Gastrocnemius medialis (tissue), 4 donors: ENCODE data around the gene ERC2. TPM values are rescaled to one million over a fixed set of nuclear protein-coding genes. Genes with fewer than 3 reads are reported as not detected.

Experiments used
- ATAC-seq, 2 donors: fragments of 150-250 bp; one replicate each; pipeline ENCODE4 v1.9.1; 2016
- DNase-seq, 2 donors: peaks; one replicate each; pipeline ENCODE4 v3.0.0-alpha.2; 2019
- H3K27ac ChIP-seq, 4 donors: fragments of 200-600 bp; sonication (generic); 1 replicate in 1 of 4; 2 replicates in 3 of 4; pipeline ENCODE4 v1.5.1; 2016 to 2018; ENCODE audit warnings: mild to moderate bottlenecking in 2 of 4, moderate library complexity in 1 of 4
- H3K27me3 ChIP-seq, 3 donors: fragments of 200-600 bp; sonication (generic) in 2 of 3; 1 replicate in 1 of 3; 2 replicates in 2 of 3; pipeline versions ENCODE4 v1.5.1 to v1.6.0; 2016 to 2019; ENCODE audit warnings: mild to moderate bottlenecking in 1 of 3, moderate library complexity in 1 of 3
- H3K36me3 ChIP-seq, 2 donors: fragments of 200-600 bp; sonication (generic) in 1 of 2; one replicate each; pipeline ENCODE4 v1.5.1; 2017 to 2018
- H3K4me1 ChIP-seq, 2 donors: fragments of 200-600 bp; sonication (generic) in 1 of 2; one replicate each; pipeline ENCODE4 v1.5.1; 2016 to 2017; ENCODE audit warnings: mild to moderate bottlenecking in 2 of 2
- H3K4me3 ChIP-seq, 4 donors: fragments of 200-600 bp; sonication (generic) in 3 of 4; 1 replicate in 1 of 4; 2 replicates in 3 of 4; pipeline ENCODE4 v1.5.1; 2016 to 2019; ENCODE audit warnings: mild to moderate bottlenecking in 2 of 4
- H3K9me3 ChIP-seq, 3 donors: fragments of 200-600 bp; sonication (generic) in 2 of 3; 1 replicate in 1 of 3; 2 replicates in 2 of 3; pipeline ENCODE4 v1.5.1; 2016 to 2019
- POLR2A ChIP-seq, 2 donors: fragments of 450-650 bp; IDR thresholded peaks; one replicate each; pipeline ENCODE4 v1.6.1; 2017; ENCODE audit warnings: antibody characterized with exemption in 2 of 2, mild to moderate bottlenecking in 2 of 2, moderate library complexity in 2 of 2
- in situ Hi-C, 4 donors: fragments of 200-750 bp; cut with MboI; loops; one replicate each; pipeline versions ENCODE4 v1.15.0 to v1.8.0; 2017; ENCODE audit warnings: low sequenced_read_pairs in 4 of 4
- intact Hi-C: fragments of 100-400 bp; cut with DNase I; formaldehyde crosslinking; loops from one replicate; pipeline ENCODE4 v1.15.1; 2023; ENCODE audit warnings: low total_unique reads
- total RNA-seq, 4 donors: library from RNA; depleted of rRNA; stranded (reverse); fragments of >200 nt; gene quantifications; one replicate each; pipeline versions ENCODE4 v1.1.0 to v1.2.3, GENCODE V29; 2016
- TF ChIP-seq, protein P1 (sequence below), 5 experiments: fragments of 450-650 bp in 3 of 5; fragments of 200-600 bp in 2 of 5; sonication (generic) in 2 of 5; IDR thresholded peaks in 4 of 5; conservative IDR thresholded peaks in 1 of 5; 1 replicate in 4 of 5; 2 replicates in 1 of 5; pipeline ENCODE4 v1.5.1; 2016 to 2019; ENCODE audit warnings: antibody characterized with exemption in 5 of 5, mild to moderate bottlenecking in 3 of 5, moderate library complexity in 3 of 5

ERC2 gene
- total RNA-seq, 4 donors from 2014 or later = not detected

DNA sequence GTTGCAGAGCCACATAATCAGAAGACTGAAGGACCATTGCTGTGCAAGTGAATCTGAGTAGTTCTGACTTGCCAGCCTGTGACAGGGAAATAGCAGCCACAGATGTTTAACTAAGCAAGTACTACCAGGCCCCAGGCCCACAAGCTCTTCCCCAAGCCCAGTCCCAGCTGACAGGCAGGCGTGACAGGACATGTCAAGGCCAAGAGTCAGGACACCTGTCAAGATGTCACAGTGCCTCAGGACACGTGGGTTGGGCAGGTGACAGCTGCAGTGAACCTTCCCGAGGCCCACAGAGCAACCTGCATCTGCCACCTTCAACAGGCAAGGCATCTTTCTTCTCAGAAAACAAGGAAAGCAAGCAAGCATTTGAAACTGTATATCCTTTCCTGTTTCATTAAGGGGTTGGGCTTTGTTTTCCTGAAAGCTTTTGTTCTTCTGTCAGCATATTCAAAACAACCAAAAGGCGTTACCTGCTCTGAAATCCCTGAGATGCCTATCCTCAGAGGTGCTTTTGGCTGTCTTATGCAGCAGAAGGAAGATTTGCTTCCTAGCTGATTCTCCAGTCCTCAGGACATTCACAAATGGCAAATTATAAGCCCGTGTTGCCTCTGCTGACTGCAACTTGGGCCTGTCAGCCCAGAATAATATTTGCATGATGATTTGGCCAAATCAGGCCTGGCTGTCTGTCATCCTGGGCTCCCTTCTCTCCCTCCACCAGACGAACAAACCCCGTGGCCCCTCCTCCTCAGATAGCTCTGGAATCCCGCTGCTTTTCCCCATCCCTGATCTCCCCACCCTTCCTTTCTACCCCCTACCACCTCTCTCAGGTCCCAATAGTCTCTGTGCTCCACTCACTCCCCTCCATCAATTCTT is 809.3 kb downstream of the ERC2 start:
- TF ChIP-seq, protein P1, sequence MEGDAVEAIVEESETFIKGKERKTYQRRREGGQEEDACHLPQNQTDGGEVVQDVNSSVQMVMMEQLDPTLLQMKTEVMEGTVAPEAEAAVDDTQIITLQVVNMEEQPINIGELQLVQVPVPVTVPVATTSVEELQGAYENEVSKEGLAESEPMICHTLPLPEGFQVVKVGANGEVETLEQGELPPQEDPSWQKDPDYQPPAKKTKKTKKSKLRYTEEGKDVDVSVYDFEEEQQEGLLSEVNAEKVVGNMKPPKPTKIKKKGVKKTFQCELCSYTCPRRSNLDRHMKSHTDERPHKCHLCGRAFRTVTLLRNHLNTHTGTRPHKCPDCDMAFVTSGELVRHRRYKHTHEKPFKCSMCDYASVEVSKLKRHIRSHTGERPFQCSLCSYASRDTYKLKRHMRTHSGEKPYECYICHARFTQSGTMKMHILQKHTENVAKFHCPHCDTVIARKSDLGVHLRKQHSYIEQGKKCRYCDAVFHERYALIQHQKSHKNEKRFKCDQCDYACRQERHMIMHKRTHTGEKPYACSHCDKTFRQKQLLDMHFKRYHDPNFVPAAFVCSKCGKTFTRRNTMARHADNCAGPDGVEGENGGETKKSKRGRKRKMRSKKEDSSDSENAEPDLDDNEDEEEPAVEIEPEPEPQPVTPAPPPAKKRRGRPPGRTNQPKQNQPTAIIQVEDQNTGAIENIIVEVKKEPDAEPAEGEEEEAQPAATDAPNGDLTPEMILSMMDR (IDR thresholded peaks at IDR 0.05 in 4 of 5, conservative IDR thresholded peaks at IDR 0.05 in 1 of 5) = no peak
- TF ChIP-seq POLR2A (IDR thresholded peaks at IDR 0.05) = no peak
- DNase-seq = no peak
- H3K27me3 ChIP-seq = no peaks in the 10 kb centered on the region
- no peaks in the 10 kb centered on the region for H3K9me3 ChIP-seq
- ATAC-seq = no peak
- intact Hi-C loops (no loop called here), in situ Hi-C loops (no loop called here)
- no peak overlapping the region for H3K4me3 ChIP-seq
- no peaks in the 10 kb centered on the region for H3K4me1 ChIP-seq
- no peaks in the 10 kb centered on the region for H3K36me3 ChIP-seq
- no peak overlapping the region for H3K27ac ChIP-seq

DNA sequence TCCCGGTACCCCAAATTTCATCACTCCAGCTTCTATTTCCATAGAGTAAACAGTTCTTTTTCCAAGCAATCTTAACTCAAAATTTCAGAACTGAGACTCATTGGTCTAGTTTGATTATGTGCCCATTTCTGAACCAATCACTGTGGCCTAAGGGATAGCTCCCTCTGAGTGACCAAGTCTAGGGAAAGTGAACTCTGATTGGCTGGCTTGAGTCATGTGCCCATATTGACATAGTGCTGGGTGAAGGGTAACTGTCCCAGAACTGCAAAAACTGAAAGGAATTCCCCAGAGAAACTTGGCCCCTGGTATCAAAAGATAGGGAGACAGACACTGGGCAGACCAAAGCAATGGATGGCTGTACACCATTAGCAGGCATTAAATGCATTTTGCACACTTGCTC is 810.0 kb downstream of the ERC2 start:
- in situ Hi-C loops = no loop called here
- no peak for ATAC-seq
- intact Hi-C loops = no loop called here
- Histone ChIP-seq H3K27ac (no peak overlapping the region), H3K9me3 (no peaks in the 10 kb centered on the region), H3K36me3 (no peaks in the 10 kb centered on the region), H3K27me3 (no peaks in the 10 kb centered on the region), H3K4me3 (no peak overlapping the region), H3K4me1 (no peaks in the 10 kb centered on the region)
- no peak for DNase-seq
- TF ChIP-seq, protein P1 (IDR thresholded peaks at IDR 0.05 in 4 of 5, conservative IDR thresholded peaks at IDR 0.05 in 1 of 5) = no peak
- no peak for TF ChIP-seq POLR2A (IDR thresholded peaks at IDR 0.05)

DNA sequence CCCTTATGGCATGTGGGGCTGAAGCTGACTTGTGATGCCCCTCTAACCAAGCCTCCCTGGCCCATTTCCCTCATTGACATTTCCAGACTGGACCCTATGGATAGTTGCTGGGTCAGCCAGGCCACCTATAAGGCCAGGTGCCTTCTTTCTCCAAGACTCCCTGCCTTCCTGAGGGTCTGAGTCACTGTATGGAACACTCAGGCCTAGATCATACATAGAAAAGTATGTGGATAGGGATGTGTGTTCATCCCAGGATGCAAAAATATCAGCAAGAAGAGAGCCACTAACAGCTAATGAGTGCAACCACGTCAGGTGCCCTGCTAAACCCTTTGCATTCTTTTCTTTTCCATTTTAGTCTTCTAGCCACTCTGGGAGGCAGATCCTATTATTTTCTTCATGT is 812.7 kb downstream of the ERC2 start:
- H3K27me3 ChIP-seq = no peaks in the 10 kb centered on the region
- intact Hi-C loops = no loop called here

DNA sequence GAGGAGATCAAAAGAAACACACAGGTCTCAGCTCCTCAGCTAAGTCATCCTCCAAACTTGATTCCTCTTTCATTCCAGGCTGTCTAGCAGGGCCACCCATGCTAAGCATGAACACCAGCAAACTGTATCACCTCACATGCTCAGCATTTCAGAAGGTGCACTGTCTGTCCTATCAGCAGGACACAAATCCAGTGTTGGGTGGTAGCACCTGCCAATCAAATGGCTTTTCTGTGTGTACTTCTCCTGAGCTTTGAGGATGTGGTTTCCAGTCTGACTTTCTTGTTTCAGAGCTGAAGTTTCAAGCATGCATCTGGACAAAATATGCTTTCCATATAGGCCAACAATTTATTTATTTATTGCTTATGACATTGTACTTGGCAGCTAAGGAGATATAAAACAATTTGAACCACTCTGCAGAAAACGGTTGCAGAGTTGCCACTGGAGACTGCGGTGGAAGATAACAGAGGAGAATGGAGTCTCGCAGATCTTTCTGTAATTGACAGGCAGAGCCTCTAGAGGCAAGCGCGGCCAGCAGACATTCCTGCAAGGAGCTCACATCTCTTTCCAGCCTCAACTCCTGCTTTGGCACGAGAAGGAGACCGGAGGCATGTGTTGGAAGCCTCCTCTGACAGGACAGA is 814.0 kb downstream of the ERC2 start:
- Histone ChIP-seq H3K4me1 (no peaks in the 10 kb centered on the region), H3K27ac (no peak overlapping the region), H3K36me3 (no peaks in the 10 kb centered on the region), H3K9me3 (no peaks in the 10 kb centered on the region), H3K4me3 (no peak overlapping the region), H3K27me3 (no peaks in the 10 kb centered on the region)
- in situ Hi-C loops (no loop called here), intact Hi-C loops (no loop called here)
- TF ChIP-seq, protein P1 (IDR thresholded peaks at IDR 0.05 in 4 of 5, conservative IDR thresholded peaks at IDR 0.05 in 1 of 5) = no peak
- TF ChIP-seq POLR2A (IDR thresholded peaks at IDR 0.05) = no peak
- no peak for ATAC-seq
- no peak for DNase-seq

More for the DNA sequence above, 812.7 kb downstream of the ERC2 start:
- H3K9me3 ChIP-seq = no peaks in the 10 kb centered on the region
- H3K36me3 ChIP-seq = no peaks in the 10 kb centered on the region
- no peaks in the 10 kb centered on the region for H3K4me1 ChIP-seq
- ATAC-seq (no peak), DNase-seq (no peak)
- TF ChIP-seq POLR2A (IDR thresholded peaks at IDR 0.05) = no peak
- TF ChIP-seq, protein P1 (IDR thresholded peaks at IDR 0.05 in 4 of 5, conservative IDR thresholded peaks at IDR 0.05 in 1 of 5) = no peak
- no peak overlapping the region for H3K4me3 ChIP-seq
- no peak overlapping the region for H3K27ac ChIP-seq
- in situ Hi-C loops = no loop called here
